AG09319 (cell line): ENCODE results near the gene C1RL.
"Not testable (repeated sequence)": the region's sequence is repeated elsewhere in the genome, so short reads cannot be mapped to it uniquely, and the experiment has no call there.

Source experiments
- DNase-seq: peaks from one replicate; pipeline ENCODE4 v3.0.0-alpha.2; 2010; ENCODE audit warnings: low read depth; ENCODE audit errors: extremely low read depth
- TF ChIP-seq, protein P1 (sequence below): IDR thresholded peaks from 2 replicates; pipeline ENCODE4 v1.5.1; 2011; ENCODE audit warnings: low read depth, mild to moderate bottlenecking, inconsistent platforms, low read length, moderate library complexity

C1RL gene

DNA sequence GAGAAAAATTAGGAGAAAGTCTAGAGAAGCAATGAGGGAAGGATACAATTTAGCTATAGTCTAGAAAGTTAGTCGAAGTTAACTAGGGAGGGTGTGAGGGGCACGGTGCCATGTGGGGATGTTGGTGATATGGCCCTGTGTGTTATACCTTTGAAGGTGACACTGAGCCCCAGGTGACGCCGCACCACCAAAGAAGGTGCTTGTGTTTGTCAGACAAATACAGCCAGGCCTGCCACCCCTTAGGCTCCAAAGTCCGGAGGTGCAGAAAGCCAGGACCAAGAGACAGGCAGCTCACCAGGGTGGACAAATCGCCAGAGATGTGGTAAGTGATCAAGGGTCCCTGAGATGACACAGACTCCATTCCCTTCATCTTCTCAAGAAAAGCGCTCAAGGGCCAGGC, 47.4 kb downstream of the C1RL start:
- no peak for DNase-seq
- TF ChIP-seq, protein P1, sequence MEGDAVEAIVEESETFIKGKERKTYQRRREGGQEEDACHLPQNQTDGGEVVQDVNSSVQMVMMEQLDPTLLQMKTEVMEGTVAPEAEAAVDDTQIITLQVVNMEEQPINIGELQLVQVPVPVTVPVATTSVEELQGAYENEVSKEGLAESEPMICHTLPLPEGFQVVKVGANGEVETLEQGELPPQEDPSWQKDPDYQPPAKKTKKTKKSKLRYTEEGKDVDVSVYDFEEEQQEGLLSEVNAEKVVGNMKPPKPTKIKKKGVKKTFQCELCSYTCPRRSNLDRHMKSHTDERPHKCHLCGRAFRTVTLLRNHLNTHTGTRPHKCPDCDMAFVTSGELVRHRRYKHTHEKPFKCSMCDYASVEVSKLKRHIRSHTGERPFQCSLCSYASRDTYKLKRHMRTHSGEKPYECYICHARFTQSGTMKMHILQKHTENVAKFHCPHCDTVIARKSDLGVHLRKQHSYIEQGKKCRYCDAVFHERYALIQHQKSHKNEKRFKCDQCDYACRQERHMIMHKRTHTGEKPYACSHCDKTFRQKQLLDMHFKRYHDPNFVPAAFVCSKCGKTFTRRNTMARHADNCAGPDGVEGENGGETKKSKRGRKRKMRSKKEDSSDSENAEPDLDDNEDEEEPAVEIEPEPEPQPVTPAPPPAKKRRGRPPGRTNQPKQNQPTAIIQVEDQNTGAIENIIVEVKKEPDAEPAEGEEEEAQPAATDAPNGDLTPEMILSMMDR: no peak

DNA sequence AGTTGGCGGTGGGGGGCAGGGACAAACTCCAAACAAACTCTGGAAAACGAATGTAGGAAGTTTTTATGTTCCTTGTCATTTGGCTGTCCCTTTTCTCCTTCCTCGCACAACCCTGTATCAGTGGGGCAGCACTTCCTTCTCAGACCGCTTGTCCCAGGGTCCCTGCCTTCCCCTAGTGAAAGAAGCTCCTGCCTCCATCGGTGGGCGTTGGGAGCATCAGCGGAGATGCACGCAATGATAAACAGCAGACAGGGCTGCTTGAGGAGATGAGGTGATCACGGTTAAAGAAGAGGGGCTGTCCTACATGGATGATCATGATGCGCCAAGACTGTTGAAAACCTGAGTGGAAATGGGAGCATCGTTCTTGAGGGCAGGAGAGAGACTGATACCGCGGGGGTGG, 47.9 kb downstream of the C1RL start:
- TF ChIP-seq, protein P1: no peak; the same call in 1 of the 2 replicates
- no peak for DNase-seq

DNA sequence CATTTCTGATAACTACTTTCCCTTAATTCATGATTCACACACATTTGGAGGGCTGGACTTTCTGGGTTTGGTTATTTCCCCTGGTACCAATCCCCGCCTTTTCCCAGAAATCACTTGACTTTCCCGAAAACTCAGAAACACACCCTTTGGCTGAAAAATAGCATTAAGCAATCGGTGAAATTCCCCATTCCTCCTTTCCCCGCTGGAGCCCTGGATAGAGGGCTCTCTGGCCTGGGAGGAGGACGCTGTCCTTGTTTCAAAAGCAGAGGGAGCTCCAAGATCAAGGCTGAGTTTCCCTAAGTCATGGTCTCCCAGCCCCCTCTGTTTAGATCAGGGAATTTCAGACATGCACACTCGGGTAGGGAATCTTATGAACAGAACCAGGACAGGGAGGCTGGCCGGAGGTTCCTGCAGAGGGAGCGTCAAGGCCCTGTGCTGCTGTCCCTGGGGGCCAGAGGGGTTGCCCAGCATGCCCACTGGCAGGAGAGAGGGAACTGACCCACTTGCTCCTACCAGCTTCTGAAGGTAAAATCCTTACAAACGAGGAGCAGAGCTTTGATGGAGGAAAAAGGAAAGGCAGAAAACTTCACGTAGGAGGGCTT, 48.6 kb downstream of the C1RL start, which contains the start of gene C1S:
TSS of gene C1S (plus strand) at position 366 of the 602 bp plus-strand sequence. CDS start 1,195 bp downstream, outside the sequence.
- DNase-seq: peak; percentile 98
- TF ChIP-seq, protein P1: peak; percentile 93

DNA sequence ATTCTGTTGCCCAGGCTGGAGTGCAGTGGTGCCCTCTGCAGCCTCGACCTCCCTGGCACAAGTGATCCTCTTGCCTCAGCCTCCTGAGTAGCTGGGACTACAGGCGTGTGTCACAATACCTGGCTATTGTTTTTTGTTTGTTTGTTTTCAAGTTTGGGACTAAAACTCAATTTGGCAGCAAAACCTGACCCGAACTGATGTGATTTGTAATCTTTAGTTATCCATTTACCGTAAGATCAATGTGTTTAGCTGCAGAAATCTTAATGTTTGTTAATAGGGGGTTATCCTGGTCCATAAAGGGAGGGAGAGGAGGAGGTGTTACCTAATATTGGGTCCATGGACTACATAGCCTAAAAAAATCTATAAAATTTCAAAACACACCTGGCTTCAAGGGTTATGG, 49.2 kb downstream of the C1RL start:
- TF ChIP-seq, protein P1: no peak
- no peak for DNase-seq

DNA sequence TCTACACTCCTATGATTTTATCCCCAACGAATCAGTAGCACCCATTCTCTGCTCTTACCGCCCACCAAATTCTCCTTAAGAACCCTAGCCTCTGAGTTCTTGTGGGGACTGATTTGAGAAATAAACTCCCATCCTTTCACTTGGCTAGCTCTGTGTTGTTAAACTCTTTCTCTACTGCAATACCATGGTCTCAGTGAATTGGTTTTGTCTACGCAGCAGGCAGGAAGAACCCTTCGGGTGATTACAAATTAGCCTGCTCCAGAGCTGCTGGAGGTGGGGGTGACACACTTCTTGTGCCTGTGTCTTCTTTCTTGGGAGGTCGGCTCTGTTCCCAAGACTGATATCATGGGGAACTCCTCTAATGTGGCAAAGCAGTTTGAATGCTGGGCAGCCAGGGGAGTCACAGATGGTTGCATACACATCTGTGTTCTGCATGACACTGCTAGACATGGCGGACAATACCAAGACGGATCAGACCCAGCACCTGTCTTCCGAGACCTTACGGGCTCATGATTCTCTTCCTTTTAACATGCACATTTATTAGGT, 50.1 kb downstream of the C1RL start:
- TF ChIP-seq, protein P1: no peak
- no peak for DNase-seq

DNA sequence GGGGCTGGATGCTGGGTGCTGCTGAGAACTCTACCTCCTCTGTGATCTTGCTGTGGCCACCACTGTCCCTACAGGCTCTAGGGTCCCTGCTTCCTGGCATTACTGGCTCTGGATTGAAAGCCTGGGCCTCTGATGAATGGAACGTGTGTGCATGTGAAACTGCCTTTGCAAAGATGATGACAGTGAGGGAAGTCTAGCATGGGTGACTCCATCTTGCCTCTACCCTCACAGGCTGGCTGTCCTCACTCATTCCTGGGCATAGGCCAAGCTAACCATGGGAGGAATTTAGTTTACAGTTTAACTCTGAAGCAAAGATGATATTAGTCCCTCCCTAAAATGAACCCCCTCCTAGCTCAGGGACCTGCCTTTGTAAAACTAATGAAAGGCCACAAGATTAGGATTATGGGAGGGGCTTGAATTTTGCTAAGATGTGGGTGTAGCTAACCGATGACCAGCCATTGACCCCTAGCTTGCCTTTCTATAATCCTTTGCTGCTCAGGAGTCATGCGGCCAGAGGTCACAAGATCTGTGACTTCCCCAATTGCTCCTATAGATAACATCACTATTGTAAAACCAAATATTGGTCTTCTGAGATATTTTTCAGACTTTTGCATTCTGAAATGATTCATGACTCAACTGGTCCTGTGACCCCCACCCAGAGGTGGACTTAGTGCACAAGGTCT, 50.7 kb downstream of the C1RL start:
- DNase-seq: no peak
- TF ChIP-seq, protein P1: no peak

DNA sequence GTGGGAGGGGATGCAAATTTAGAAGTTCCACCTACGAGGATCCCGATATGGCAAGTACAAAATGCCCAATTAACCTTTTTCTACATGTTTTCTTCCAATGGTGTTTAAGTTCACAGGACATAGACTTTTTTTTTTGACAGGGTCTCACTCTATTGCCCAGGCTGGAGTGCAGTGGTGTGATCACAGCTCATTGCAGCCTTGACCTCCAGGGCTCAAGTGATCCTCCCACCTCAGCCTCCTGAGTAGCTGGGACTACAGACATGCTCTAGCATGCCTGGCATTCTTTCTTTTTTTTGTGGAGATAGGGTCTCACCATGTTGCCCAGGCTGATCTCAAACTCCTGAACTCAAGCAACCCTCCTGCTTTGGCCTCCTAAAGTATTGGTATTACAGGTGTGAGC, 53.3 kb downstream of the C1RL start:
- DNase-seq: not testable (repeated sequence)
